Erythroblast (primary cell): ENCODE results near the gene BCL2L2.

ENCODE experiments used
- GATA1 ChIP-seq: IDR thresholded peaks from 2 replicates; pipeline ENCODE4 v1.6.1; 2011; ENCODE audit warnings: low read depth, mild to moderate bottlenecking, control low read depth, low read length, moderate library complexity
- POLR2A ChIP-seq: IDR thresholded peaks from 2 replicates; pipeline ENCODE4 v1.6.1; 2011; ENCODE audit warnings: mild to moderate bottlenecking, low read length

GRCh38 chr14:23335623-23336022 lies 29.0 kb downstream of the BCL2L2 start:
- no peak for TF ChIP-seq POLR2A
- no peak for TF ChIP-seq GATA1
